AML-193 (cell line): ENCODE data around the gene CLP1.

ENCODE experiments used
- DNase-seq, 2 experiments: peaks; one replicate each; lab custom pipeline; 2025; lab: John Stamatoyannopoulos, UW

The CLP1 gene

GRCh38 chr11:57641011-57641807, 16.4 kb upstream of the CLP1 start:
- peak; percentile 51 to 62 for DNase-seq

- no peak for DNase-seq
These were observed 13.8 kb upstream of the CLP1 start for GRCh38 chr11:57643802-57644201.

GRCh38 chr11:57644748-57645688, 12.5 kb upstream of the CLP1 start:
- peak; percentile 51 to 65 for DNase-seq

- no peak for DNase-seq
These were observed 11.9 kb upstream of the CLP1 start for GRCh38 chr11:57645689-57646085.

GRCh38 chr11:57646194-57646798, 11.3 kb upstream of the CLP1 start:
- no peak for DNase-seq

GRCh38 chr11:57646799-57647303, 10.7 kb upstream of the CLP1 start:
- DNase-seq: no peak

GRCh38 chr11:57647372-57647771, 10.2 kb upstream of the CLP1 start:
- no peak for DNase-seq

GRCh38 chr11:57647960-57648800, 9.4 kb upstream of the CLP1 start:
- DNase-seq: no peak

GRCh38 chr11:57648801-57649735, 8.5 kb upstream of the CLP1 start:
- DNase-seq: no peak

GRCh38 chr11:57649826-57650738, 7.5 kb upstream of the CLP1 start, which contains the start of gene YPEL4:
YPEL4 (minus strand) TSS chr11:57649912; CDS start chr11:57647107, 2,805 bp downstream.
- no peak for DNase-seq

GRCh38 chr11:57650739-57651090, 6.8 kb upstream of the CLP1 start:
- DNase-seq: no peak

GRCh38 chr11:57651408-57651807, 6.2 kb upstream of the CLP1 start:
- no peak for DNase-seq

GRCh38 chr11:57652230-57652629, 5.3 kb upstream of the CLP1 start:
- DNase-seq: peak in 1 of 2 experiments; percentile 36

- DNase-seq: no peak
These were observed 4.9 kb upstream of the CLP1 start for GRCh38 chr11:57652662-57653061.

GRCh38 chr11:57653163-57653562, 4.4 kb upstream of the CLP1 start:
- no peak for DNase-seq

- DNase-seq: no peak
These were observed 723 bp upstream of the CLP1 start for GRCh38 chr11:57656885-57657193.

GRCh38 chr11:57658023-57658361, 430 bp downstream of the CLP1 start:
- DNase-seq: peak in 1 of 2 experiments; percentile 16

GRCh38 chr11:57659669-57660068, 2.1 kb downstream of the CLP1 start:
- DNase-seq: no peak

GRCh38 chr11:57662893-57663292, 5.3 kb downstream of the CLP1 start:
- DNase-seq: peak; percentile 12 to 31
